BJ (cell line): ENCODE measurements around the gene FKBP10. TPM values are rescaled to one million over a fixed set of nuclear protein-coding genes. Genes with fewer than 3 reads are reported as not detected.

Experiments used
- CTCF ChIA-PET: fragments of 350-600 bp; formaldehyde crosslinking; extraction: SDS; loops from one replicate; lab custom pipeline; 2021; ENCODE audit warnings: antibody characterized with exemption, inconsistent platforms; lab: Yijun Ruan, JAX
- POLR2A ChIA-PET: fragments of 300-600 bp; sonication (Branson Sonifier 250); formaldehyde crosslinking; extraction: SDS; loops from one replicate; lab custom pipeline; 2021; ENCODE audit warnings: antibody characterized with exemption; lab: Charles Lee
- DNase-seq: peaks from one replicate; pipeline ENCODE4 v3.0.0-alpha.2; 2011; ENCODE audit warnings: low read depth
- H3K27me3 ChIP-seq: 2 replicates; pipeline ENCODE4 v1.6.0; 2011; ENCODE audit warnings: low read length; ENCODE audit not compliant: control insufficient read depth, insufficient read depth
- H3K36me3 ChIP-seq: 2 replicates; pipeline ENCODE4 v1.5.1; 2011; ENCODE audit warnings: low read length; ENCODE audit not compliant: control insufficient read depth, insufficient read depth
- H3K4me3 ChIP-seq: 2 replicates; pipeline ENCODE4 v1.5.1; 2011; ENCODE audit warnings: low read depth, mild to moderate bottlenecking, control low read depth, low read length
- CTCF ChIP-seq: IDR thresholded peaks from 2 replicates; pipeline ENCODE4 v1.5.1; 2011; ENCODE audit warnings: low read depth, mild to moderate bottlenecking, control low read depth, inconsistent platforms, low read length, moderate library complexity; ENCODE audit not compliant: insufficient read depth
- polyA plus RNA-seq: library from polyadenylated mRNA; depleted of rRNA; stranded (reverse); fragments of >200 nt; gene quantifications from 2 replicates; pipeline ENCODE4 v1.2.3, GENCODE V29; 2011

The FKBP10 gene
- polyA plus RNA-seq, 1 experiment: 1,571 TPM

DNA sequence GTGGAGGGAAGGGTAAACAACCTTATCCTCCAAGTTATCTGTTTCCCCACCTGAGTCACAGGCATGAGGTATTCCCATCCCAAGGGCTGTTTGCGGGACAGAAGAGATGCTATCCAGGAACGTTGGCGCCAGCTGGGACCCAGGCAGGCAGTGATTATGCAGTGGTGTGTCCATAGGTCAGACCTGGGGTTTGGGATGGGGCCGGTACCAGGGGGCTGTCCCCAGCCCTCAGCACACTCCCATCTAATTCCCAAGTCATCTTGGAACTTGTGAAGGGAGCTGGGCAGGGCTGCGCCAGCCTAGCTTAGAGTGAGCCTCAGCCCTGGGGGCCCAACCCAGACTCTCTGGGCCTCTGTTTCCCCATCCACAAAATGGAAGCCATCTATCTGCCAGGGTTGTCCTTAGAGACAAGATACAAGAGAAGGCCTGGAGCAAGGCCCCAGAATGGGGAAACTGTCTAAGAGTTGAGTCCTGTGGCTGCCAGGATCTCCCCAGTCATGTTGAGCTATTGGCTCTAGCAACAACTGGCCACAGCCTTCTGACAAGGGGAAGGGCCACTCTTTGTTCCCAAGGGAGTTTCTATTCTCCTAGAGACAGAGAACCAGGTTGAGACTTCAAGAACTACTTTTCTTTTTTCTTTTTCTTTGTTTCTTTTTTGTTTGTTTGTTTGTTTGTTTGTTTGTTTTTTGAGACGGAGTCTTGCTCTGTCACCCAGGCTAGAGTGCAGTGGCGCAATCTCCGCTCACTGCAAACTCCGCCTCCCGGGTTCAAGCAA lies 16.5 kb upstream of the FKBP10 start:
- H3K27me3 ChIP-seq: no peaks in the 10 kb centered on the region
- TF ChIP-seq CTCF: no peak
- H3K4me3 ChIP-seq: no peak overlapping the region
- H3K36me3 ChIP-seq: no peaks in the 10 kb centered on the region
- ChIA-PET CTCF (interaction anchor here (1.0 to 9.3 kb wide), 4 partner anchors 8 to 163 kb away, joined by 3 to 67 read pairs (median 4); partner anchors contain the start of genes JUP and P3H4), POLR2A (no interaction called here)
- DNase-seq: no peak

DNA sequence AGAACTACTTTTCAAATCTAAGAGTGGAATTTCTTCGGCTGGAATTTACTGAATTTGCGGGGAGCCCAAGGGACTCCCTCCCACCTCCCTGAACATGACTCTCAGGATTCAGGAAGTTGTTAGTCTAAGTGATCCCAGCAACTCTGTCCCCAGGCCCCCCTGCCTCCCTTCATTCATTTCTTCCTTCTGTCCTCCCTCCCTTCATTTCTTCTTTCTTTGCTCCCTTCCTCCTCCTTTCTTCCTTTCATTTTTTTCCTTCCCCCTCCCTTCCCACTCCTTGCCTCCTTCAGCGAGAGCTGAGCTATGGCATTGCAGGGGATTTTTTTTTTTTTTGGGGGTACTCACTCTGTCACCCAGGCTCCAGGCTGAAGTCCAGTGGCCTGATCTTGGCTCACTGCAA lies 15.4 kb upstream of the FKBP10 start:
- 0 out of 2 replicates have a peak, but pooled peaks cover 3% of the 10 kb centered on the region for H3K36me3 ChIP-seq
- ChIA-PET POLR2A (no interaction called here), CTCF (interaction anchor here (1.0 to 9.3 kb wide), 3 partner anchors 9 to 162 kb away, joined by 3 to 67 read pairs (median 4); partner anchors contain the start of genes JUP and P3H4)
- H3K27me3 ChIP-seq: no peaks in the 10 kb centered on the region
- H3K4me3 ChIP-seq: no peak overlapping the region
- TF ChIP-seq CTCF: no peak
- no peak for DNase-seq

DNA sequence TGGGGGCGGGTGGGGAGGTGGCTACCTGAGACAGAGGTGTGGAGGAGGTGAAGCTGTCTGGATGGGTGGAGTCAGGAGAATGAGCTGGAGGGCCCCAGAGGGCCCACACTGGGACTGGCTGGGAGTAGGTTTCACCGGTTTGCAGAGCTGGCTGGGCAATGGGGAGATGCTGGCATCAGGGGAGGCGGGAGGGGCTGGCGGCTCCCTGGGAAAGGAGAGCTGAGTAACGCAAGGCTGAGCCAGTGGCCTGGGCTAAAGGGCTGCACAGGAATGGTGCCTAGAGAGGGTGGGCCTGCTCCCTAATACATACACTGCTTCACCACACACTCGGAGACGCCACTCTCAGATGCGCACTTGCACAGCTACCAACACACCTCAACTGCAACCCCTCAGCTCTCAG lies 13.4 kb upstream of the FKBP10 start:
- Histone ChIP-seq H3K27me3 (no peaks in the 10 kb centered on the region), H3K4me3 (no peak overlapping the region), H3K36me3 (0 out of 2 replicates have a peak, but pooled peaks cover 4% of the 10 kb centered on the region)
- POLR2A ChIA-PET: interaction anchor here (0.7 kb wide), 1 partner anchor 14 kb away, joined by 5 read pairs; no protein-coding TSS in a partner anchor
- no peak for DNase-seq
- CTCF ChIA-PET: interaction anchor here (1.2 to 9.3 kb wide), 3 partner anchors 11 to 62 kb away, joined by 3 to 125 read pairs (median 67); partner anchors contain the start of genes HAP1 and JUP
- no peak for TF ChIP-seq CTCF

DNA sequence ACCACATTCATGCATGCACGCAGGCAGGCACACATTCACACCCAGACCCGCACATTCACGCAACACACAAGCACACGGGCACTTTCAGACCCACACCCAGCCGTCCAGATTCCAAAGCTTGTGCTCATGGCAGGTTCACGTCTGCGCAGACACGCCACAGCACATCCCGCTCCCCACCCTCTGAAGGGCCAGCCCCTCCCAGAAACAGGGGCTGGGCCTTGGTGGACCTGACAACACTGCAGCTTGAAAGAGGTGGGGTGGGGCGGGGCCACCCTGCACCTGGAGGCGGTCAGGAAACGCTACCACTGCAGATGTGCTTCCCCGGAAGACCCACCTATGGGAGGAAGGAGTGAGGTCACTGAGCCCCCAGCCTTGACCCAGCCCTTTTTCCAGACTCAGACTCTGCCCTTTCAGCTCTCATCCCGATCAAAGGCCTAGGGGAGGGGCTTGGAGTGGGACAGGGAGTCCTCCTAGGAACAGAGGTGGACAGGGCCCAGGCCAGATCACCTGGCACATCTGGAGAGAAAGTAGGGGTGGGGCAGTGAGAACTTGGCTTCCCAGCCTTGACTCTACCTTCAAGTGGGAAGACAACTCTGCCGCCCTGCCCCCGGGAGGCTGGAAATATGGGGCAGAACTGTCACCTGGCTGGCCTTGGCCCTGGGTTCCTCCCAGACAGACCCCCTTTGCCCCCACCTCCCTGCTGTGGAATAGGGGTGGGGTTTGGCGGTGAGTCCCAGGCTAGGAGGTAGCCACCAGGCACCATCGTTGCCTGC lies 12.0 kb upstream of the FKBP10 start:
- Histone ChIP-seq H3K4me3 (no peak overlapping the region), H3K36me3 (peaks cover 6% of the 10 kb centered on the region; the same call in 1 of the 2 replicates), H3K27me3 (no peaks in the 10 kb centered on the region)
- TF ChIP-seq CTCF: no peak
- CTCF ChIA-PET: interaction anchor here (0.6 to 9.3 kb wide), 25 partner anchors 8 to 159 kb away, joined by 3 to 125 read pairs (median 6); partner anchors contain the start of genes FKBP10, HAP1, JUP and NT5C3B
- DNase-seq: no peak
- POLR2A ChIA-PET: interaction anchor here (0.5 to 0.8 kb wide), 2 partner anchors 63 to 65 kb away, joined by 3 to 5 read pairs; no protein-coding TSS in a partner anchor
